Bronchial epithelial cell (primary cell): Measurements from ENCODE around the gene NKTR. TPM values are rescaled to one million over a fixed set of nuclear protein-coding genes. Genes with fewer than 3 reads are reported as not detected.
"Not testable (repeated sequence)": the region's sequence is repeated elsewhere in the genome, so short reads cannot be mapped to it uniquely, and the experiment has no call there.

ENCODE experiments used
- DNase-seq: peaks from one replicate; pipeline ENCODE4 v3.0.0-alpha.2; 2010; ENCODE audit warnings: low read depth
- FAIRE-seq: peaks from 2 replicates; lab custom pipeline; 2011; peaks lifted over from hg19 to GRCh38; lab: Jason Lieb, UNC
- H3K27me3 ChIP-seq: 2 replicates; pipeline ENCODE4 v1.5.1; 2011; ENCODE audit warnings: low read length; ENCODE audit not compliant: control insufficient read depth, insufficient read depth
- H3K36me3 ChIP-seq: 2 replicates; pipeline ENCODE4 v1.5.1; 2011; ENCODE audit warnings: low read length; ENCODE audit not compliant: control insufficient read depth, insufficient read depth
- H3K4me3 ChIP-seq: 2 replicates; pipeline ENCODE4 v1.5.1; 2011; ENCODE audit warnings: mild to moderate bottlenecking, low read depth, low read length, control low read depth
- CTCF ChIP-seq: IDR thresholded peaks from 2 replicates; pipeline ENCODE4 v1.5.1; 2011; ENCODE audit warnings: mild to moderate bottlenecking, moderate library complexity, low read length, control low read depth, inconsistent platforms; ENCODE audit not compliant: insufficient read depth, severe bottlenecking
- total RNA-seq: library from RNA; depleted of rRNA; stranded (reverse); fragments of >200 nt; gene quantifications from 2 replicates; pipeline ENCODE4 v1.2.1, GENCODE V29; 2014

Gene NKTR
- 33.4 and 36.4 TPM in 2 replicates for total RNA-seq

- Histone ChIP-seq H3K27me3 (no peaks in the 10 kb centered on the region), H3K4me3 (peak within 1 kb of the TSS; percentile 92), H3K36me3 (no peaks in the 10 kb centered on the region)
- TF ChIP-seq CTCF, result no peak
- DNase-seq, result peak; percentile 98
- peak; percentile 75 for FAIRE-seq
Observed at GRCh38 chr3:42600111-42600957, at the start of gene NKTR. Gene NKTR (plus strand): TSS chr3:42600686. CDS start chr3:42601007, 321 bp downstream.

DNA sequence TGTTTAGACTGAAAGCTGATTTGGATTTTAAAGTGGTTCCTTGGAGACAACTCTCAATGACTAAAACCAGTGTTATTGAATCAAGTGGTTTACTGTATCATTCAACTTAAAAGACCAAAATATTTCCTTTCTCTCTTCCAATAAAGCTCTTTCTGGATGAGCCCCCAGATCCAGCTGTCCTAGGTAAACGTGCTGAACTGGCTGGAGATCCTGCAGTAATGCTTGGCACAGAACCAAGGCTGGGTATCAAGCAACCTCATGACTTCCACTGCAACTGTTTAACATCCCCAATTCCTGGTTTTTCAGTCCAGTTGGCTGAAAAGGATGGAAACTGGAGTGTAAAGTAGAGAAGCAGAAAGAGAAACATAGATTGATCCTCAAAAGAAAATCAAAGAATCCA lies 47.7 kb upstream of the NKTR start:
- peaks cover 6% of the 10 kb centered on the region for H3K36me3 ChIP-seq
- no peak overlapping the region for H3K4me3 ChIP-seq
- no peak for FAIRE-seq
- DNase-seq, result no peak
- no peaks in the 10 kb centered on the region for H3K27me3 ChIP-seq
- TF ChIP-seq CTCF, result no peak

GRCh38 chr3:42556089-42556632 lies 44.3 kb upstream of the NKTR start:
- H3K36me3 ChIP-seq, result peaks cover 8% of the 10 kb centered on the region
- FAIRE-seq (no peak), DNase-seq (no peak)
- no peaks in the 10 kb centered on the region for H3K27me3 ChIP-seq
- TF ChIP-seq CTCF, result no peak
- no peak overlapping the region for H3K4me3 ChIP-seq

DNA sequence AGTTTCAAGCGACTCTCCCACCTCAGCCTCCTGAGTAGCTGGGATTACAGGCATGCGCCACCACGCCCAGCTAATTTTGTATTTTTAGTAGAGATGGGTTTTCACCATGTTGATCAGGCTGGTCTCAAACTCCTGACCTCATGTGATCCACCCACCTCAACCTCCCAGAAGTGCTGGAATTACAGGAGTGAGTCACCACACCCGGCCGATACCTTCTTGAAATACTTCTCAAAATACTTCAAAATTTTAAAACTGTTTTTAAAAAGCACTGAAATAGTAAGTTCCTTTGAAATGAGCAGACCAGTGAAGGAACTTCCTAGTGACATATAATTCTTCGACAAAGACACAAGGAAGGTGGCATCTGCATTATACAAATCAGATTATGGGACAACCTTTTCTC lies 43.7 kb upstream of the NKTR start:
- not testable (repeated sequence) for H3K36me3 ChIP-seq

DNA sequence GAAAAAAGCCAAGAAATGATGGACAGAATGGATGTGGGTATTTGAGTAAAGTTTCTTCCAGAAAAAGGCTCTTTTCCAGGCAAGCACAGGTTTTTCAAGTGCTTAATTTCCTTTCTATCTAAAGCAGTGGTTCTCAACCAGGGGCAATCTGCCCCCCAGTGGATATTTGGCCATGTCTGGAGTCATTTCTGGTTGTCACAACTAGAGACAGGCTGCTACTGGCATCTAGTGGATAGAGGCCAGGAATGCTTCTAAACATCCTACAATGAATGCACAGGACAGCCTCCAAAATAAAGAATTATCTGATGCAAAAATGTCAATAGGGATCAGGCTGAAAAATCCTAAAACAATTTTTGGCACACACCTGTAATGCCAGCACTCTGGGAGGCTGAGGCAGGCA lies 42.6 kb upstream of the NKTR start:
- no peak for DNase-seq
- no peak for FAIRE-seq
- no peaks in the 10 kb centered on the region for H3K27me3 ChIP-seq
- no peak for TF ChIP-seq CTCF
- H3K36me3 ChIP-seq, result peaks cover 9% of the 10 kb centered on the region
- no peak overlapping the region for H3K4me3 ChIP-seq

More for the DNA sequence above, 43.7 kb upstream of the NKTR start:
- not testable (repeated sequence) for H3K27me3 ChIP-seq, FAIRE-seq, DNase-seq, H3K4me3 ChIP-seq

GRCh38 chr3:42562047-42562907 lies 38.2 kb upstream of the NKTR start:
- no peaks in the 10 kb centered on the region for H3K27me3 ChIP-seq
- DNase-seq (peak; percentile 29), FAIRE-seq (no peak)
- peaks cover 11% of the 10 kb centered on the region for H3K36me3 ChIP-seq
- H3K4me3 ChIP-seq, result no peak overlapping the region
- peak; percentile 6 for TF ChIP-seq CTCF
